ENCODE data around the gene SMARCD3. TPM values are rescaled to one million over a fixed set of nuclear protein-coding genes. Genes with fewer than 3 reads are reported as not detected.

SMARCD3 gene
- total and polyA plus RNA-seq, 2 of the 13 experiments (the other 11 are each of a cell fraction or from before 2014, with no cell fraction given), result 0.20 to 0.62 TPM

DNA sequence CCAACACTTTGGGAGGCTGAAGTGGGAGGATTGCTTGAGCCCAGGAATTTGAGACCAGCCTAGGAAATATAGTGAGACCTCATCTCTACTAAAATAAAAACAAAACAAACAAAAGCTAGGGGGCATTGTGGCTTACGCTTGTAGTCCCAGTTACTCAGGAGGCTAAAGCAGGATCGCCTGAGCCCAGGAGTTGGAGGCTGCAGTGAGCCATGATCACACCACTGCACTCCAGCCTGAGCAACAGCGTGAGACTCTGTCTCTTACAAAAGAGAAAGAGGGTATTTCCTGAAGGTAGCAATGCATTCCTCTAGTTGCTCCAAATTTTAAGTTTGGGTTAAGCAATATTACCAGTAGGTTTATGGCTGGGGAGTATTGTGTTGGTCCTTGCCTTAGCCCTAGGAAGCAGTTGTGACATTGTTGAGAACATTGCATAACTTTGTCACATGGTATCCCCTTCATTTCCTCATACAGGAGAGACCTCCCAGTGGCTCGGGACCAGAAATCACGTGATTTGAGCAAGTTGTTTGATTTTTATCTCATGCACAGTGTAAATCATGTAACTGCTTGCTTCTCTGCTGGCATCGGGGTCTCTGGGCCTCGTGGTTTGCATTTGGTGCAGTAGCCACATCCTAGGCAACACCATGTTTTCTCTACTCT lies 23.3 kb upstream of the SMARCD3 start:
- Histone ChIP-seq H3K4me1 (ENCODE audit: insufficient read depth, low read length) (peaks cover 9% of the 10 kb centered on the region; the same call in 1 of the 2 replicates), H3K27me3 (ENCODE audit: control insufficient read depth in 1 of 2, insufficient read depth in 2 of 2, low read length in 2 of 2) (peaks cover 2 to 52% of the 10 kb centered on the region in 2 experiments; a peak in 3 of 5 replicates), H3K79me2 (ENCODE audit: insufficient read depth, low read length) (no peaks in the 10 kb centered on the region), H3K4me2 (ENCODE audit: low read depth, low read length) (peak overlapping the region; percentile 2; the same call in 1 of the 2 replicates), H2AFZ (ENCODE audit: low read length) (no peak overlapping the region), H3K27ac (ENCODE audit: extremely low read length, insufficient read depth, low read length) (no peak overlapping the region), H4K20me1 (ENCODE audit: insufficient read depth, low read length) (no peaks in the 10 kb centered on the region), H3K4me3 (replicated peaks in 1 of 3; ENCODE audit: insufficient read depth in 1 of 3, low read depth in 2 of 3, low read length in 3 of 3) (no peak overlapping the region), H3K36me3 (replicated peaks in 1 of 2; ENCODE audit: control insufficient read depth in 1 of 2, insufficient read depth in 2 of 2, low read length in 2 of 2) (no peaks in the 10 kb centered on the region), H3K9me3 (ENCODE audit: low read length) (no peaks in the 10 kb centered on the region), H3K9ac (ENCODE audit: insufficient read depth, low read depth, low read length) (no peak overlapping the region)
- 14% methylated on average over 6 of the region's 7 CpGs for WGBS (ENCODE audit: low lambda C conversion rate)
- DNase-seq (ENCODE audit: low spot score), result peak; percentile 53
- ATAC-seq, result no peak
- in situ Hi-C loops (cut with HindIII; ENCODE audit: extremely low pct_ligation_motif_present, low pct_unique_long_range_greater_than_20kb) (no loop called here), intact Hi-C loops (cut with micrococcal nuclease; ENCODE audit: unreplicated experiment) (no loop called here)
- FAIRE-seq, result no peak
- BruUV-seq (replicated peaks), result no TSS peak
- CTCF ChIA-PET (ENCODE audit: low intra/inter-chr PET ratio, low total read pairs), result no interaction called here
- POLR2A ChIA-PET, result no interaction called here
- TF ChIP-seq ZFY (CRISPR knock-in tag; IDR thresholded peaks at IDR 0.05), result no peak
- TF ChIP-seq, protein P1, sequence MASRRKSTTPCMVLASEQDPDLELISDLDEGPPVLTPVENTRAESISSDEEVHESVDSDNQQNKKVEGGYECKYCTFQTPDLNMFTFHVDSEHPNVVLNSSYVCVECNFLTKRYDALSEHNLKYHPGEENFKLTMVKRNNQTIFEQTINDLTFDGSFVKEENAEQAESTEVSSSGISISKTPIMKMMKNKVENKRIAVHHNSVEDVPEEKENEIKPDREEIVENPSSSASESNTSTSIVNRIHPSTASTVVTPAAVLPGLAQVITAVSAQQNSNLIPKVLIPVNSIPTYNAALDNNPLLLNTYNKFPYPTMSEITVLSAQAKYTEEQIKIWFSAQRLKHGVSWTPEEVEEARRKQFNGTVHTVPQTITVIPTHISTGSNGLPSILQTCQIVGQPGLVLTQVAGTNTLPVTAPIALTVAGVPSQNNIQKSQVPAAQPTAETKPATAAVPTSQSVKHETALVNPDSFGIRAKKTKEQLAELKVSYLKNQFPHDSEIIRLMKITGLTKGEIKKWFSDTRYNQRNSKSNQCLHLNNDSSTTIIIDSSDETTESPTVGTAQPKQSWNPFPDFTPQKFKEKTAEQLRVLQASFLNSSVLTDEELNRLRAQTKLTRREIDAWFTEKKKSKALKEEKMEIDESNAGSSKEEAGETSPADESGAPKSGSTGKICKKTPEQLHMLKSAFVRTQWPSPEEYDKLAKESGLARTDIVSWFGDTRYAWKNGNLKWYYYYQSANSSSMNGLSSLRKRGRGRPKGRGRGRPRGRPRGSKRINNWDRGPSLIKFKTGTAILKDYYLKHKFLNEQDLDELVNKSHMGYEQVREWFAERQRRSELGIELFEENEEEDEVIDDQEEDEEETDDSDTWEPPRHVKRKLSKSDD (CRISPR knock-in tag; IDR thresholded peaks at IDR 0.05; ENCODE audit: low read depth), result no peak
- TF ChIP-seq BHLHE40 (IDR thresholded peaks at IDR 0.05; ENCODE audit: low read length), result peak; percentile 44; the same call in 1 of the 2 replicates
- TF ChIP-seq, protein P2, sequence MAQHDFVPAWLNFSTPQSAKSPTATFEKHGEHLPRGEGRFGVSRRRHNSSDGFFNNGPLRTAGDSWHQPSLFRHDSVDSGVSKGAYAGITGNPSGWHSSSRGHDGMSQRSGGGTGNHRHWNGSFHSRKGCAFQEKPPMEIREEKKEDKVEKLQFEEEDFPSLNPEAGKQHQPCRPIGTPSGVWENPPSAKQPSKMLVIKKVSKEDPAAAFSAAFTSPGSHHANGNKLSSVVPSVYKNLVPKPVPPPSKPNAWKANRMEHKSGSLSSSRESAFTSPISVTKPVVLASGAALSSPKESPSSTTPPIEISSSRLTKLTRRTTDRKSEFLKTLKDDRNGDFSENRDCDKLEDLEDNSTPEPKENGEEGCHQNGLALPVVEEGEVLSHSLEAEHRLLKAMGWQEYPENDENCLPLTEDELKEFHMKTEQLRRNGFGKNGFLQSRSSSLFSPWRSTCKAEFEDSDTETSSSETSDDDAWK (CRISPR knock-in tag; IDR thresholded peaks at IDR 0.05), result no peak
- TF ChIP-seq KDM5B (CRISPR knock-in tag; IDR thresholded peaks at IDR 0.05; ENCODE audit: borderline replicate concordance), result no peak
- no peak for TF ChIP-seq ZNF350 (CRISPR knock-in tag; IDR thresholded peaks at IDR 0.05; ENCODE audit: borderline replicate concordance, low read depth)
- TF ChIP-seq, protein P3, sequence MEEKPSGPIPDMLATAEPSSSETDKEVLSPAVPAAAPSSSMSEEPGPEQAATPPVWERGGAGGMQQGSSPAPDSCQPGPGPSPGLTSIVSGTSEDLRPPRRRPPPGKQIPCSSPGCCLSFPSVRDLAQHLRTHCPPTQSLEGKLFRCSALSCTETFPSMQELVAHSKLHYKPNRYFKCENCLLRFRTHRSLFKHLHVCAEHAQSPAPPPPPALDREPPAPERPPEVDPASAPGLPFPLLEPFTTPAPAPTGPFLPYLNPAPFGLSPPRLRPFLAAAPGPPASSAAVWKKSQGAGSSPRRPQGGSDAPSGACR (CRISPR knock-in tag; IDR thresholded peaks at IDR 0.05), result no peak
- TF ChIP-seq ZNF180 (CRISPR knock-in tag; IDR thresholded peaks at IDR 0.05; ENCODE audit: borderline replicate concordance, low read depth), result no peak
- TF ChIP-seq, protein P4, sequence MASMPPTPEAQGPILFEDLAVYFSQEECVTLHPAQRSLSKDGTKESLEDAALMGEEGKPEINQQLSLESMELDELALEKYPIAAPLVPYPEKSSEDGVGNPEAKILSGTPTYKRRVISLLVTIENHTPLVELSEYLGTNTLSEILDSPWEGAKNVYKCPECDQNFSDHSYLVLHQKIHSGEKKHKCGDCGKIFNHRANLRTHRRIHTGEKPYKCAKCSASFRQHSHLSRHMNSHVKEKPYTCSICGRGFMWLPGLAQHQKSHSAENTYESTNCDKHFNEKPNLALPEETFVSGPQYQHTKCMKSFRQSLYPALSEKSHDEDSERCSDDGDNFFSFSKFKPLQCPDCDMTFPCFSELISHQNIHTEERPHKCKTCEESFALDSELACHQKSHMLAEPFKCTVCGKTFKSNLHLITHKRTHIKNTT (CRISPR knock-in tag; IDR thresholded peaks at IDR 0.05), result no peak
- no peak for TF ChIP-seq FLYWCH1 (CRISPR knock-in tag; IDR thresholded peaks at IDR 0.05)
- no peak for TF ChIP-seq ZNF10 (CRISPR knock-in tag; IDR thresholded peaks at IDR 0.05; ENCODE audit: borderline replicate concordance, low read depth)
- TF ChIP-seq TSC22D2 (CRISPR knock-in tag; IDR thresholded peaks at IDR 0.05; ENCODE audit: borderline replicate concordance), result no peak
- no peak for TF ChIP-seq SOX6 (IDR thresholded peaks at IDR 0.05)
- peak; percentile 17; the same call in 1 of the 2 replicates for TF ChIP-seq SOX6 (CRISPR knock-in tag; IDR thresholded peaks at IDR 0.05)
- TF ChIP-seq, protein P5, sequence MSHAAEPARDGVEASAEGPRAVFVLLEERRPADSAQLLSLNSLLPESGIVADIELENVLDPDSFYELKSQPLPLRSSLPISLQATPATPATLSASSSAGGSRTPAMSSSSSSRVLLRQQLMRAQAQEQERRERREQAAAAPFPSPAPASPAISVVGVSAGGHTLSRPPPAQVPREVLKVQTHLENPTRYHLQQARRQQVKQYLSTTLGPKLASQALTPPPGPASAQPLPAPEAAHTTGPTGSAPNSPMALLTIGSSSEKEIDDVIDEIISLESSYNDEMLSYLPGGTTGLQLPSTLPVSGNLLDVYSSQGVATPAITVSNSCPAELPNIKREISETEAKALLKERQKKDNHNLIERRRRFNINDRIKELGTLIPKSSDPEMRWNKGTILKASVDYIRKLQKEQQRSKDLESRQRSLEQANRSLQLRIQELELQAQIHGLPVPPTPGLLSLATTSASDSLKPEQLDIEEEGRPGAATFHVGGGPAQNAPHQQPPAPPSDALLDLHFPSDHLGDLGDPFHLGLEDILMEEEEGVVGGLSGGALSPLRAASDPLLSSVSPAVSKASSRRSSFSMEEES (CRISPR knock-in tag; IDR thresholded peaks at IDR 0.05), result peak; percentile 82

Data from HepG2 (cell line).